VCaP (cell line): Measurements from ENCODE around the gene LYVE1.

ENCODE experiments used
- H3K27ac ChIP-seq: fragments of 450-650 bp; 2 replicates; pipeline ENCODE4 v1.5.1; 2017
- CTCF ChIP-seq: fragments of 450-650 bp; conservative IDR thresholded peaks from 2 replicates; pipeline ENCODE4 v1.5.1; 2017; ENCODE audit warnings: mild to moderate bottlenecking, moderate library complexity

Gene LYVE1

GRCh38 chr11:10580623-10581022, 12.2 kb upstream of the LYVE1 start:
- TF ChIP-seq CTCF, result no peak

GRCh38 chr11:10579700-10580099, 11.2 kb upstream of the LYVE1 start:
- H3K27ac ChIP-seq, result no peak overlapping the region
- no peak for TF ChIP-seq CTCF

More at GRCh38 chr11:10580623-10581022, 12.2 kb upstream of the LYVE1 start:
- no peak overlapping the region for H3K27ac ChIP-seq

GRCh38 chr11:10576035-10576398, 7.6 kb upstream of the LYVE1 start:
- TF ChIP-seq CTCF, result no peak
- H3K27ac ChIP-seq, result no peak overlapping the region

- no peak for TF ChIP-seq CTCF
- no peak overlapping the region for H3K27ac ChIP-seq
Observed at GRCh38 chr11:10575346-10576034, 7.0 kb upstream of the LYVE1 start.

GRCh38 chr11:10573556-10573955, 5.1 kb upstream of the LYVE1 start:
- no peak for TF ChIP-seq CTCF
- no peak overlapping the region for H3K27ac ChIP-seq

- TF ChIP-seq CTCF, result no peak
- no peak overlapping the region for H3K27ac ChIP-seq
Observed at GRCh38 chr11:10573028-10573427, 4.6 kb upstream of the LYVE1 start.

- no peak for TF ChIP-seq CTCF
- H3K27ac ChIP-seq, result no peak overlapping the region
Observed at GRCh38 chr11:10572533-10572932, 4.1 kb upstream of the LYVE1 start.
